HepG2 (cell line): ENCODE results near the gene GIPC1. TPM values are rescaled to one million over a fixed set of nuclear protein-coding genes. Genes with fewer than 3 reads are reported as not detected.
A peak's percentile ranks its signal among the peaks of the same experiment; 100 is the strongest.

ENCODE experiments used
- ARID4A ChIP-seq: sonication (generic); formaldehyde crosslinking; IDR thresholded peaks from 2 replicates; pipeline ENCODE4 v1.5.0; 2020; ENCODE audit warnings: mild to moderate bottlenecking, missing genetic modification reagents, borderline replicate concordance
- FOXK1 ChIP-seq: sonication (generic); formaldehyde crosslinking; IDR thresholded peaks from 2 replicates; pipeline ENCODE4 v1.4.0; 2020; ENCODE audit warnings: low read depth, missing genetic modification reagents, borderline replicate concordance
- ZBTB10 ChIP-seq: sonication (generic); formaldehyde crosslinking; IDR thresholded peaks from 2 replicates; pipeline ENCODE4 v1.4.0; 2020; ENCODE audit warnings: missing genetic modification reagents, borderline replicate concordance
- ZBTB25 ChIP-seq: IDR thresholded peaks from 2 replicates; pipeline ENCODE4 v1.6.1; 2018; ENCODE audit warnings: missing genetic modification reagents
- ZBTB40 ChIP-seq, 2 experiments: fragments of 450-650 bp in 1 of 2; sonication (generic) in 1 of 2; formaldehyde crosslinking in 1 of 2; IDR thresholded peaks; 2 replicates each; pipeline versions ENCODE4 v1.6.1 to v1.8.0; 2016 to 2022; ENCODE audit warnings: antibody characterized with exemption in 1 of 2, mild to moderate bottlenecking in 1 of 2, missing genetic modification reagents in 1 of 2
- ZFP36 ChIP-seq: fragments of 150-350 bp; IDR thresholded peaks from 2 replicates; pipeline ENCODE4 v1.6.1; 2018; ENCODE audit warnings: borderline replicate concordance, low read length, low read depth; ENCODE audit not compliant: partially characterized antibody
- ZNF354B ChIP-seq: sonication (generic); formaldehyde crosslinking; IDR thresholded peaks from 2 replicates; pipeline ENCODE4 v1.8.0; 2022; ENCODE audit warnings: mild to moderate bottlenecking, missing genetic modification reagents
- polyA plus RNA-seq, 8 experiments: library from polyadenylated mRNA; depleted of rRNA in 3 of 8; stranded (reverse) in 7 of 8; unstranded in 1 of 8; fragments of >200 nt; fragmentation: Illumina TruSeq in 4 of 8; extraction: Trizol in 4 of 8; gene quantifications; 2 replicates each; pipeline versions ENCODE4 v1.2.1 to v1.2.3, GENCODE V29; 2011 to 2016; ENCODE audit warnings: low read depth in 4 of 8, missing spikeins in 1 of 8, mixed read lengths in 1 of 8; ENCODE audit not compliant: insufficient read depth in 1 of 8
- total RNA-seq, 5 experiments: library from RNA; depleted of rRNA; stranded (reverse); fragments of >200 nt; fragmentation: Illumina TruSeq; extraction: Trizol; gene quantifications; 2 replicates each; pipeline ENCODE4 v1.2.3, GENCODE V29; 2016; ENCODE audit warnings: low read depth in 1 of 5

The GIPC1 gene
- total and polyA plus RNA-seq, 2 of the 13 experiments (the other 11 are each of a cell fraction or from before 2014, with no cell fraction given) = 27.1 to 48.1 TPM

- TF ChIP-seq ZBTB40 (IDR thresholded peaks at IDR 0.05) = no peak
- no peak for TF ChIP-seq ZBTB40 (CRISPR knock-in tag; IDR thresholded peaks at IDR 0.05)
- TF ChIP-seq ZBTB10 = no peak
- TF ChIP-seq FOXK1 (CRISPR knock-in tag) = peak; percentile 79
- TF ChIP-seq ZNF354B (CRISPR knock-in tag) = no peak
- peak; percentile 95 for TF ChIP-seq ZBTB25
- no peak for TF ChIP-seq ZFP36
- peak; percentile 86 for TF ChIP-seq ARID4A
Observed at GRCh38 chr19:14496029-14496833, at the start of gene GIPC1 (continued).
